ENCODE data around the gene LIPK. TPM values are rescaled to one million over a fixed set of nuclear protein-coding genes. Genes with fewer than 3 reads are reported as not detected.

The LIPK gene
- total and polyA plus RNA-seq, 7 donors = not detected

DNA sequence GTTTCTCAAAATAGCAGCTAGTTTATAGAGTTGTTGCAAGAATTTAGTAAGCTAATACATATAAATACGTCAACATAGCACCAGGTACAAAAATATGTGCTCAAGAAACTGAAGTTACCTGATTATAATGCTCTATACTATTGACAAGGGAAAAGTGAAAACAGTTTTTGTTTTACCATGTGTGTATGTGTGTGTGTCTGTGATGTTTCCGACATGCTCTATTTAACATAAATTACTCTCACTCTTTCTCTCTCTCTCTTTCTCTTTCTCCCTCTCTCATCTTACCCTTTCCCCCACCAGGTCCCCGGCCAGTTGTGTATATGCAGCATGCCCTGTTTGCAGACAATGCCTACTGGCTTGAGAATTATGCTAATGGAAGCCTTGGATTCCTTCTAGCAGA is 58.1 kb downstream of the LIPK start:
- Histone ChIP-seq H3K4me3 (no peak overlapping the region), H3K27ac (no peak overlapping the region), H3K9me3 (no peaks in the 10 kb centered on the region), H3K4me1 (no peaks in the 10 kb centered on the region), H3K27me3 (ENCODE audit: insufficient read depth in 3 of 3, low read length in 2 of 3) (peaks cover 0 to 3% (median 0%) of the 10 kb centered on the region in 3 donors), H3K36me3 (ENCODE audit: insufficient read depth in 1 of 2, low read depth in 1 of 2) (no peaks in the 10 kb centered on the region)
- WGBS, 3 donors = 77 to 78% (median 77%) methylated on average over 3 of the region's 3 CpGs
- no peak for ATAC-seq
- intact Hi-C loops (cut with DNase I) = no loop called here
- TF ChIP-seq, protein P1, sequence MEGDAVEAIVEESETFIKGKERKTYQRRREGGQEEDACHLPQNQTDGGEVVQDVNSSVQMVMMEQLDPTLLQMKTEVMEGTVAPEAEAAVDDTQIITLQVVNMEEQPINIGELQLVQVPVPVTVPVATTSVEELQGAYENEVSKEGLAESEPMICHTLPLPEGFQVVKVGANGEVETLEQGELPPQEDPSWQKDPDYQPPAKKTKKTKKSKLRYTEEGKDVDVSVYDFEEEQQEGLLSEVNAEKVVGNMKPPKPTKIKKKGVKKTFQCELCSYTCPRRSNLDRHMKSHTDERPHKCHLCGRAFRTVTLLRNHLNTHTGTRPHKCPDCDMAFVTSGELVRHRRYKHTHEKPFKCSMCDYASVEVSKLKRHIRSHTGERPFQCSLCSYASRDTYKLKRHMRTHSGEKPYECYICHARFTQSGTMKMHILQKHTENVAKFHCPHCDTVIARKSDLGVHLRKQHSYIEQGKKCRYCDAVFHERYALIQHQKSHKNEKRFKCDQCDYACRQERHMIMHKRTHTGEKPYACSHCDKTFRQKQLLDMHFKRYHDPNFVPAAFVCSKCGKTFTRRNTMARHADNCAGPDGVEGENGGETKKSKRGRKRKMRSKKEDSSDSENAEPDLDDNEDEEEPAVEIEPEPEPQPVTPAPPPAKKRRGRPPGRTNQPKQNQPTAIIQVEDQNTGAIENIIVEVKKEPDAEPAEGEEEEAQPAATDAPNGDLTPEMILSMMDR (IDR thresholded peaks at IDR 0.05) = no peak
- DNase-seq = no peak

- intact Hi-C loops (cut with DNase I) = no loop called here
- no peaks in the 10 kb centered on the region for H3K9me3 ChIP-seq
- no peak overlapping the region for H3K27ac ChIP-seq
- peaks cover 0 to 3% (median 0%) of the 10 kb centered on the region in 3 donors for H3K27me3 ChIP-seq (ENCODE audit: insufficient read depth in 3 of 3, low read length in 2 of 3)
- no peak for ATAC-seq
- 75 to 77% (median 77%) methylated on average over 1 of the region's 1 CpG for WGBS, 3 donors
- H3K36me3 ChIP-seq (ENCODE audit: insufficient read depth in 1 of 2, low read depth in 1 of 2) = no peaks in the 10 kb centered on the region
- no peak for DNase-seq
- H3K4me3 ChIP-seq = no peak overlapping the region
- TF ChIP-seq, protein P1 (IDR thresholded peaks at IDR 0.05) = no peak
- no peaks in the 10 kb centered on the region for H3K4me1 ChIP-seq
Measured at GRCh38 chr10:88765816-88766215, 59.8 kb downstream of the LIPK start.

DNA sequence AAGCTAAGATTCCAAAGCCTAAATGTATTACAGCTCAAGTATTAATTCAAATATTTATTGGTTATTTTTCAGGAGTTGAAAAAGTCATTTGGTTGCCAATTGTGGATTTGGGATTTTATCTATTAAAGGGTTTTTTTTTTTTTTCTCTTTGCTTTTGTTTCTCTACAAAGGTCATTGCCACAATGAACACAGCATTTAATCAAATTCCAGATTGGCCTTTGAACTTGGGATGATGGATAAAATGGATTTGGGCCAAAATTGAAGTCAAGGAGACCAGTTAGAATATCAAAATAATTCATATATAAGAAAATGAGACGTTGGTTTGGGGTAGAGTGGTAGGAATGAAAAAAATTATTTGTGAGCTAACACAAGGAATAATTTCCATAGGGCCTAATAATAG is 63.3 kb downstream of the LIPK start:
- Histone ChIP-seq H3K27me3 (ENCODE audit: insufficient read depth in 3 of 3, low read length in 2 of 3) (peaks cover 0 to 3% (median 0%) of the 10 kb centered on the region in 3 donors), H3K4me1 (no peaks in the 10 kb centered on the region), H3K4me3 (no peak overlapping the region), H3K27ac (no peak overlapping the region), H3K36me3 (ENCODE audit: insufficient read depth in 1 of 2, low read depth in 1 of 2) (no peaks in the 10 kb centered on the region), H3K9me3 (peaks cover 4% of the 10 kb centered on the region)
- ATAC-seq = no peak
- DNase-seq = no peak
- WGBS, 3 donors = 49 to 67% (median 67%) methylated on average over 1 of the region's 1 CpG
- intact Hi-C loops (cut with DNase I) = no loop called here
- TF ChIP-seq, protein P1 (IDR thresholded peaks at IDR 0.05) = no peak

- no peaks in the 10 kb centered on the region for H3K36me3 ChIP-seq (ENCODE audit: insufficient read depth in 1 of 2, low read depth in 1 of 2)
- H3K9me3 ChIP-seq = no peaks in the 10 kb centered on the region
- DNase-seq = no peak
- TF ChIP-seq, protein P1 (IDR thresholded peaks at IDR 0.05) = no peak
- ATAC-seq = no peak
- H3K4me3 ChIP-seq = no peak overlapping the region
- no peaks in the 10 kb centered on the region for H3K27me3 ChIP-seq (ENCODE audit: insufficient read depth in 3 of 3, low read length in 2 of 3)
- WGBS, 3 donors = 55 to 68% (median 65%) methylated on average over 2 of the region's 2 CpGs
- intact Hi-C loops (cut with DNase I) = no loop called here
- no peaks in the 10 kb centered on the region for H3K4me1 ChIP-seq
- no peak overlapping the region for H3K27ac ChIP-seq
Measured at GRCh38 chr10:88781206-88781605, 75.2 kb downstream of the LIPK start.

GRCh38 chr10:88782222-88782621 is 76.2 kb downstream of the LIPK start:
- WGBS, 3 donors = 78 to 92% (median 91%) methylated on average over 3 of the region's 3 CpGs
- no peak for ATAC-seq
- Histone ChIP-seq H3K27ac (no peak overlapping the region), H3K4me1 (no peaks in the 10 kb centered on the region), H3K9me3 (no peaks in the 10 kb centered on the region), H3K36me3 (ENCODE audit: insufficient read depth in 1 of 2, low read depth in 1 of 2) (no peaks in the 10 kb centered on the region), H3K4me3 (no peak overlapping the region), H3K27me3 (ENCODE audit: insufficient read depth in 3 of 3, low read length in 2 of 3) (no peaks in the 10 kb centered on the region)
- DNase-seq = no peak
- TF ChIP-seq, protein P1 (IDR thresholded peaks at IDR 0.05) = no peak
- intact Hi-C loops (cut with DNase I) = no loop called here

All from psoas muscle (tissue), 8 donors.